ENCODE measurements around the gene SH3PXD2A. TPM values are rescaled to one million over a fixed set of nuclear protein-coding genes. Genes with fewer than 3 reads are reported as not detected.

SH3PXD2A gene
- total RNA-seq, 1 donor = 29.0 TPM

DNA sequence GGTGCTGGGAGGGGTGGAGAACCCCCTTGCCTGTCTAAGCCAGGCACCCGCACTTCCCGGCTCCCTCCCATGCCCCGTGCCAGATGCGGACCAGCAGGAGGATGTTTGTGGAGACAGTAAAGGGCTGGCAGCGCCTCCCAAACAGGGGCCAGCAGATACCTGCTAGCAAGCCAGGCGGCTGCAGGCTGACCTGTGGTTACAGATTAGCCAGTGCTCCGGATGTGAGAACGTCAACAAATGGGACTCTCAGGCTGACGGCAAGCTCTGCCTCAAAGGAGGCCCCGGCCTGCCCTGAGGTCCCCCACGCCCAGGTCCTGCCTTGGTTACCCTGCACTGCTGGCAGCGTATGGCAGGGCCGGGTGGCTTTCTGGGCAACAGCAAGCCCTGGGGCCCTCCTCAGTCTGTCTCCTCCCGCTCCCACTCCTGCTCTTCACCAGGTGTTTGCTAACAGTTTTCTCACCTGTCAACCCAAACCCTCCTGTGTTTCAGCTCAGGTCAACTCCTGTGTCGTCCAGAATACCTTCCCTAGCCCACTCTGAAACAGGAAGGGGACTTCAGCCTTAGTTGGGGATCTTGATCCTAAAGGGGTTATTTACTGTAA, 276.5 kb downstream of the SH3PXD2A start:
- no peaks in the 10 kb centered on the region for H3K36me3 ChIP-seq (ENCODE audit: insufficient read depth, low read length)
- no peak overlapping the region for H3K27ac ChIP-seq (ENCODE audit: low read depth, low read length)
- no peak overlapping the region for H3K4me2 ChIP-seq (ENCODE audit: insufficient read depth, low read length)
- no peak overlapping the region for H2AFZ ChIP-seq (ENCODE audit: low read length)
- no peak overlapping the region for H3K4me3 ChIP-seq (ENCODE audit: insufficient read depth, low read length)
- peaks cover 50% of the 10 kb centered on the region for H3K27me3 ChIP-seq (ENCODE audit: insufficient read depth, low read length)
- DNase-seq (ENCODE audit: insufficient read length, low spot score, missing footprints) = no peak
- TF ChIP-seq, protein P1, sequence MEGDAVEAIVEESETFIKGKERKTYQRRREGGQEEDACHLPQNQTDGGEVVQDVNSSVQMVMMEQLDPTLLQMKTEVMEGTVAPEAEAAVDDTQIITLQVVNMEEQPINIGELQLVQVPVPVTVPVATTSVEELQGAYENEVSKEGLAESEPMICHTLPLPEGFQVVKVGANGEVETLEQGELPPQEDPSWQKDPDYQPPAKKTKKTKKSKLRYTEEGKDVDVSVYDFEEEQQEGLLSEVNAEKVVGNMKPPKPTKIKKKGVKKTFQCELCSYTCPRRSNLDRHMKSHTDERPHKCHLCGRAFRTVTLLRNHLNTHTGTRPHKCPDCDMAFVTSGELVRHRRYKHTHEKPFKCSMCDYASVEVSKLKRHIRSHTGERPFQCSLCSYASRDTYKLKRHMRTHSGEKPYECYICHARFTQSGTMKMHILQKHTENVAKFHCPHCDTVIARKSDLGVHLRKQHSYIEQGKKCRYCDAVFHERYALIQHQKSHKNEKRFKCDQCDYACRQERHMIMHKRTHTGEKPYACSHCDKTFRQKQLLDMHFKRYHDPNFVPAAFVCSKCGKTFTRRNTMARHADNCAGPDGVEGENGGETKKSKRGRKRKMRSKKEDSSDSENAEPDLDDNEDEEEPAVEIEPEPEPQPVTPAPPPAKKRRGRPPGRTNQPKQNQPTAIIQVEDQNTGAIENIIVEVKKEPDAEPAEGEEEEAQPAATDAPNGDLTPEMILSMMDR (IDR thresholded peaks at IDR 0.05; ENCODE audit: extremely low read depth, low read depth, low read length) = no peak
- no peaks in the 10 kb centered on the region for H4K20me1 ChIP-seq (ENCODE audit: insufficient read depth, low read length)
- H3K9me3 ChIP-seq (ENCODE audit: low read depth, low read length) = no peaks in the 10 kb centered on the region
- H3K79me2 ChIP-seq (ENCODE audit: insufficient read depth, low read length) = no peaks in the 10 kb centered on the region
- no peaks in the 10 kb centered on the region for H3K4me1 ChIP-seq (ENCODE audit: insufficient read depth, low read length)

DNA sequence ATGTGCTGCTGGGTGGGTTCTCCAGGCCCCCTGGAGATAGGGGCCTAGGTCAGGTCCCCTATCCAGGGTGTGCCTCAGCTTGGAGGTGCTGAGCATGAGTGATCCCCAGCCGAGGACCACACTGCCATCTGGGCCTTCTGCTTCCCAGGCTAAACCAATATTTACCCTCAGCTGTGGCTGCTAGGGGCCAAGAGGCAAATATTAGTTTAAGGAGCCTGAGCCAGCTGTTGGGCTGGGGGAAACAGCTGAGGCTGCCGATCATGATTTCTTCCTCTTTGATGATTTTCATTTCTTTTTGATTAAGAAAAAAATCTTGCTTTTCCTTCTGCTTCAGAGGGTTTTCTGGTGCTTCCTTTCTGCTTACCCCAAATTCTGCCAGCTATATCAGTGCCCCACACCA, 278.5 kb downstream of the SH3PXD2A start:
- no peak overlapping the region for H3K4me3 ChIP-seq (ENCODE audit: insufficient read depth, low read length)
- no peaks in the 10 kb centered on the region for H3K9me3 ChIP-seq (ENCODE audit: low read depth, low read length)
- no peak overlapping the region for H2AFZ ChIP-seq (ENCODE audit: low read length)
- no peaks in the 10 kb centered on the region for H3K4me1 ChIP-seq (ENCODE audit: insufficient read depth, low read length)
- no peak overlapping the region for H3K4me2 ChIP-seq (ENCODE audit: insufficient read depth, low read length)
- H3K27me3 ChIP-seq (ENCODE audit: insufficient read depth, low read length) = peaks cover 57% of the 10 kb centered on the region
- TF ChIP-seq, protein P1 (IDR thresholded peaks at IDR 0.05; ENCODE audit: extremely low read depth, low read depth, low read length) = no peak
- DNase-seq (ENCODE audit: insufficient read length, low spot score, missing footprints) = no peak
- no peaks in the 10 kb centered on the region for H3K79me2 ChIP-seq (ENCODE audit: insufficient read depth, low read length)
- no peaks in the 10 kb centered on the region for H4K20me1 ChIP-seq (ENCODE audit: insufficient read depth, low read length)
- no peaks in the 10 kb centered on the region for H3K36me3 ChIP-seq (ENCODE audit: insufficient read depth, low read length)
- H3K27ac ChIP-seq (ENCODE audit: low read depth, low read length) = no peak overlapping the region

DNA sequence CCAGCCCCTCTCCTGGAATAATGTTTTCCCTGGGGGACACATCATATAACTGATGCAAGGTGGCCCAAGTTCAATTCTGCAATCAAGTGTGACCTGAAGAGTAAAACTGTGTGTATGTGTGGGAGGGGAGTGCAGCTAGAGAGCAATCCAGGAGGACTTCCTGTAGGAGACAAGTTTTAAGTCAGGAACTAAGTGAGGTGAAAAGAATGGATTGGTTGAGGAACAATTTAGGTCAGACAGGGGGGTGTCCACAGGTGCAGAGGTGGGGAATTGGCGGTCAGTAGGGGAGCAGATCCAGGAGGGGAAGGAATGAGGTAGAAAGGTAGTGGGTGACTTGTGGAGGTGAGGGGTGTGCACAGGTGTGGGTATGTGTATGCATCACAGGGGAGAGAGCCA, 279.3 kb downstream of the SH3PXD2A start:
- Histone ChIP-seq H3K27ac (ENCODE audit: low read depth, low read length) (no peak overlapping the region), H3K4me2 (ENCODE audit: insufficient read depth, low read length) (no peak overlapping the region), H4K20me1 (ENCODE audit: insufficient read depth, low read length) (no peaks in the 10 kb centered on the region), H3K4me3 (ENCODE audit: insufficient read depth, low read length) (no peak overlapping the region), H3K36me3 (ENCODE audit: insufficient read depth, low read length) (no peaks in the 10 kb centered on the region), H3K27me3 (ENCODE audit: insufficient read depth, low read length) (peaks cover 54% of the 10 kb centered on the region), H3K79me2 (ENCODE audit: insufficient read depth, low read length) (no peaks in the 10 kb centered on the region), H2AFZ (ENCODE audit: low read length) (no peak overlapping the region), H3K4me1 (ENCODE audit: insufficient read depth, low read length) (no peaks in the 10 kb centered on the region), H3K9me3 (ENCODE audit: low read depth, low read length) (no peaks in the 10 kb centered on the region)
- TF ChIP-seq, protein P1 (IDR thresholded peaks at IDR 0.05; ENCODE audit: extremely low read depth, low read depth, low read length) = no peak
- DNase-seq (ENCODE audit: insufficient read length, low spot score, missing footprints) = no peak

DNA sequence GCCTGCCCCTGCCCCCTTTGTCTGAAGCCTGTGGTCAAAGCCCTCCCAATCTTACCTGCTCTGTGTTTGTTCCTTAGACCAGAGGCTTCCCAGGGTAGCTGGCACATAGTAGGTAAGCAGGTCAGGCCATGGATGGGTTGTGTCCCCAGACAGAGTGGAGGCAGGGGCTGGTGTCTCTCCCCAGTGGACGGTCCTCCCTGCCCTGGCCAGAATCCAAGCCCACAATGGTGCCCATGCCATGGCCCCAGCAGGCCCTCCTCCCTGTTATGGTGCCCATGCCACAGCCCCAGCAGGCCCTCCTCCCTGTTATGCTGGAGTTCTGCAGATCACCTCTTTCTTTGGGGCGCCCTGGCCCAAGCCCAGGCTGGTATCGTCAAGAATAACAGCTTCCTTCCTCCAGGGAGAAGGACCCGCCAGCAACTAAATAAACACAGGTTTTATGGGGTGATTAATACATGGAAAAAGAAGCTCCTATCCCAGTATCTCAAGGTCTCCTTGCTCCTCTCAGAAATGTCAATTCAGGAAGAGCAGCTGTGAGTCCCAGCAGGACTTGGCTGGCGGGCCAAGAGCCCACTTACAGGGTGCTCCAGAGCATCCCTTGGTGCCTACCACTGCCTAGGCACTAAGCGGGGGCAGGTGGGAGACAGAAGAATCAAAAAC, 279.8 kb downstream of the SH3PXD2A start:
- H3K4me1 ChIP-seq (ENCODE audit: insufficient read depth, low read length) = no peaks in the 10 kb centered on the region
- H3K9me3 ChIP-seq (ENCODE audit: low read depth, low read length) = no peaks in the 10 kb centered on the region
- no peak for DNase-seq (ENCODE audit: insufficient read length, low spot score, missing footprints)
- no peaks in the 10 kb centered on the region for H4K20me1 ChIP-seq (ENCODE audit: insufficient read depth, low read length)
- TF ChIP-seq, protein P1 (IDR thresholded peaks at IDR 0.05; ENCODE audit: extremely low read depth, low read depth, low read length) = no peak
- no peaks in the 10 kb centered on the region for H3K36me3 ChIP-seq (ENCODE audit: insufficient read depth, low read length)
- H3K4me3 ChIP-seq (ENCODE audit: insufficient read depth, low read length) = no peak overlapping the region
- no peak overlapping the region for H3K27ac ChIP-seq (ENCODE audit: low read depth, low read length)
- H3K27me3 ChIP-seq (ENCODE audit: insufficient read depth, low read length) = peaks cover 49% of the 10 kb centered on the region
- H3K4me2 ChIP-seq (ENCODE audit: insufficient read depth, low read length) = no peak overlapping the region
- no peaks in the 10 kb centered on the region for H3K79me2 ChIP-seq (ENCODE audit: insufficient read depth, low read length)
- H2AFZ ChIP-seq (ENCODE audit: low read length) = no peak overlapping the region
